Stimulated activated CD4-positive, alpha-beta T cell treated with anti-CD3 and anti-CD28 coated beads, TNF-alpha, amount 100 ng/mL, for 24 hours (primary cell): Measurements from ENCODE around the gene TOR1A.
"Not testable (repeated sequence)": the region's sequence is repeated elsewhere in the genome, so short reads cannot be mapped to it uniquely, and the experiment has no call there.

Experiments
- DNase-seq, 3 experiments: peaks; one replicate each; pipeline ENCODE4 v3.0.0-alpha.2; 2020; ENCODE audit warnings: low read depth in 3 of 3

TOR1A gene

DNA sequence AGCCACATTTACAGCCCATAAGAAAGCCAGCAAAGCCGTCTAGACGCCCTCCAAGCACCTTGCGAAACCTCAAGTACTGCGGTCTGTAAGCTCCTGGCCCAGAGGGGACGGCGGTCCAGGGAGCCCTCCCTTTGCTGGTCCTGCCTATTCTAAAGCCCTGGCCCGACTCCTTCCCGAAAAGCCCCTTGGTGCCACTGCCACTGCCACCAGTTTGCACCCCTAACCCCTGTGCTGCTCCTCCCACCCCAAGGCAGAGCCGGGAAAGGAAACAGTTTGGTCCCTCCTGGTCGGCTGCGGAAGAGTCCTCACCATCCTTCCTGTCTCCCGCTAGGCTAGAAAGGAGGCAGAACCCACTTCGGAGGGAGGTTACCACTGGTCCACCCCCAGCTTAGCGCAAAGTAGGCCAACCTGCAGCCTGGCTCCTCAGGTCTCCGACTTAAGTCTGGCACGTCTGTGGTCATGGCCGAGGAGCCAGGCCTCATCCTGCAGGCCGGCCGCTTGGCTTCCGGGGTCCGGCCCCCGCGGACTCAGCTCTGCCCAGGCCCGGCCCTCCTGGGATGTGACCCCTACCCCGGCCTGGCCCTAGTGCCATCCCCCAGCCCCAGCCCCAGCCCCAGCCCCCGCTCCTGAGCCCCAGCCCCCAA lies 916 bp downstream of the TOR1A start:
- DNase-seq = no peak

DNA sequence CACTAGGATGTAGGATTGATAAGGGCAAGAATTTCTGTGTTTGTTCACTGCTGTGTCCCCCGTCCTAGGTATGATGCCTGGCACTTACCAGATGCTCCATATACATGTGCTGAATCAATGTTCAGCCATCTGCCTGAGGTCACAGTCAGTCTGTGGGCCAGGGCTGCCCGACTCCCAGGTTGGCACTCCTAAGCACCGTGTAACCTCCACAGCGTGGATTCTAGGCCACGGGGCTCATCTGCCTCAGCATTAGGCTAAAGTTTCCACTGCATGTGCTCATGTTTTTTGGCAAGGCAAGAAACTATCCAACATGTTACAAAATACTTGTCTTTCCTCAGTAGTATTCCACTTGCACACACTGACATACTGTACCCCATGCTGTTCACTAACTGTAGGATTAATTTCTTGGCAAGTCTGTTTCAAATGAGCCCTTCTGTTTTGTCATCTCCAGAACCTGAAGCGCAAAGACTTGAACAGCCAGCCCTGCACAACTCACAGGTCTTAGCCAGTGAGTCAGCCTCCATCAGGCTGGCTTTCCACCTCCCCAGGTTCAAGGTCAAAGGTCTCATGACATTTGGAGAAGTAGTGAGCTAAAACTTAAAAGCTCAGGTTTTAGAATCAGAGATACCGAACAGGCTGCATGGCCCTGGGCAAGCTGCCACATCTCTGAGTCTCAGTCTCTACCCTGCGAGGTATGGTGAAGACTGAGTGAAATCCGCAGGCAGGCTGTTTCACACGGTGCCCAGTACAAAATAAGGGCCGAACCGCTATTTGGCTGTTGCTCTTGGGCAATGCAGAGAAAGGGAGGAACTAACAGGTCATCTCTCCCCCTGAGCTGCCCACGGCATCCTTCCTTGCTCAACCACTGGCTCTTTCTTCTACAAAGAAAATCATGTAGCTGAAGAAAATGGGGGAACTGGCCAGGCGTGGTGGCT lies 7.2 kb downstream of the TOR1A start:
- DNase-seq = no peak

GRCh38 chr9:129815278-129815677 lies 8.7 kb downstream of the TOR1A start:
- no peak for DNase-seq

GRCh38 chr9:129814432-129815223 lies 9.3 kb downstream of the TOR1A start:
- no peak for DNase-seq

- DNase-seq = no peak
These were observed 10.3 kb downstream of the TOR1A start for GRCh38 chr9:129813661-129814060.

DNA sequence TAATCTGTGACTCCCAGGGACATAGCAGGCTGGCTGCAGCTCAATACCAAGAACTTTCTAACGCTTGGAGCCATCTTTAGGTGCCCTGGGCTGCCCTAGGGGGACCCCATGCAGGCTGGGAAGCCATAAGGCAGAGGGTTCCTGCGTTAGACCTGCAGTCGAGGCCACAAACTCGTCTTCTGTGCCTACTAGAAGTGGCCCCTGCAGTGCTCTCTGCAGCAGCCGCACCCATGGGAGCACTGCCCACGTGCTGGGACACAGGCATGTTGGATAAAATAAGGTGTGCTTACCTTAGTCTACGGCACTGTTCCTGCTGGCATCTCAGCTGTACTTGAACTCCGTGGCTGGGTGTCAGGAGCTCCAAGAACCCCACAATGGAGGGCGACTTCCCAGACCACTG lies 11.6 kb downstream of the TOR1A start:
- no peak for DNase-seq

DNA sequence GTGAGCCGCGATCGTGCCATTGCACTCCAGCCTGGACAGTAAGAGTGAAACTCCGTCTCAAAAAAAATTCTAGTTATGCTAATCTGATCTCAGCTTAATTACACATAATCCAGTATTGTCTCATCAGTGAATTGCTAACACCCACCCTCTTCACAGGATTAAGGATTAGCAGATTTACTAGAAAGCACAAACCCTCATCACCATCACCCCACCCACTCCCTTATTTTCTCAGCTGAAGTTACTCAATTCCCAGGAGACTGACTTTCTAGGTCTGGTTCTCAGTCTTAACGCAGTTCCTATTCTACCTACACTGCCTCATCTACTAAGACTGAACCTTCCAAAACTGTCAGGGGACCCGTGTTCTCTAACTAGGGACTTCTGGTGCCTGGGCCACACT lies 12.0 kb downstream of the TOR1A start:
- no peak for DNase-seq

GRCh38 chr9:129810788-129811187 lies 13.1 kb downstream of the TOR1A start:
- DNase-seq = no peak

DNA sequence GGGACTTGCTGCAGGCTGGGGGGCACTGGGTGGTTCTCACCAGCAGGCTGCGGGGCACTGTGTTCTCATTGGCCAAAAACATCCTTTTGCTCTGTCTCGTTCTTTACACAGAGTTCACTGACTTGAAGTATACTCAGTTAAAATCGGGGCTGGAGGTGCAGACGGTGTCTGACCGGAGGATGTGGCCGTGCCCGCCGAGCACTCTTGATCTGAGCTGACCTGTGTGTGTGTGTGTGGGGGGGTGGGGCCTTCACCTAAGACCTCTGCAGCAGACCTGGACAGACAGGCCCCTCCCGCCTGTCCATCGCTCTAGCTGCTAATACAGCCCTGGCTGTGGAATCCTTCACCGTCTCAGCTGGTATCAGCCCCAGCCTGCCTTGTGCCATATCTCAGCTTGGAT lies 13.8 kb downstream of the TOR1A start:
- no peak for DNase-seq

DNA sequence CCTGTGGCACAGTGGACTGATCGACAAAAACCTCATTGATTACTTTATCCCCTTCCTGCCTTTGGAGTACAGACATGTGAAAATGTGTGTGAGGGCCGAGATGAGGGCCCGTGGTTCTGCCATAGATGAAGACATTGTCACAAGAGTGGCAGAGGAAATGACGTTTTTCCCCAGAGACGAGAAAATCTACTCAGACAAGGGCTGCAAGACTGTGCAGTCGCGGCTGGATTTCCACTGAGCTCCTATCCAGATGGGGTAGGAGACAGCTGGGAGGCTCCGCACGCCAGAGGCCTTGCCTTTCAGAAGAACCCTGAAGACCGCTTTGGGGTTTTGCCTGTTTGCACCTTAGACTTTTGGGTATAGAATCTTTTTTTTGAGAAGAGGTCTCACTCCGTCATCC lies 14.6 kb downstream of the TOR1A start:
- DNase-seq = no peak

DNA sequence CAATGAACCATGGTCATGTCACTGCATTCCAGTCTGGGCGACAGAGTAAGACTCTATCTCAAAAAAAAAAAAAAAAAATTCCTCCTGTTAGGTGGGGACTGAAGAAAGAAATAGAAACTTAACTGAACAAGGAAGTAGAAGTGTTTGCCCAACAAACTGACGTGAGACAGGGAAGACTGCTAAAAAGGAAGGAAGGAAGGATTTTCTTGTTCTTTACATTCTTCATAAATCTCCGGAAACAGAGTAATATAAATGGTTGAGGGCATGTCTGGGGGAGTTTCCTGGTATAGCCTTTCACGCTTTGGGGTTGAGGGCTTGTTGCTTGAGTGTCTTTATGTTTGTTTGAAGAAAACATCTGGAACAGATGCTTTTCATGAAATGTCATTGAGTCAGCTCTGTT lies 17.9 kb downstream of the TOR1A start:
- no peak for DNase-seq

DNA sequence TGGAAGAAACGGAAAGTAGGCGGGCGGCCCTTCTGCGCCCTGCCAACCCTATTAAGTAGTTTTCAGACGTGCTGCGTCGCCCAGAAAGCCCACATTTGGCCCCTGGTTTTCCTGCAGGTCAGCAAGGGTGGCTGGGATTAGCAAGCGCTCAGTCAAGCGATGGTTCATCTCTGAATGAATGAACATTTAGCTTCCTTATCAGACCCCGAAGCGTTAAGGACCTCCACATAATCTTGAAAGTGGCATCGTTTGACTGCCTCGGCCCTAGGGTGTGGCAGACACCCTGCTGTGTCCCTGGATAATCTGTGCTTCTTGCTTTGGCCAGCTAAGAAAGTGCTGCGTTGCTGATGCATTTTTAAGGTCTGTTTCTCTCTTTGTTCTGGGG lies 20.3 kb downstream of the TOR1A start:
- DNase-seq = no peak

GRCh38 chr9:129802833-129803675 lies 20.9 kb downstream of the TOR1A start, which contains the start of gene TOR1B:
TOR1B (plus strand) TSS chr9:129803184; CDS start chr9:129803213, 29 bp downstream.
- DNase-seq = peak; percentile 86 to 93 (median 91)

GRCh38 chr9:129801504-129801903 lies 22.4 kb downstream of the TOR1A start:
- DNase-seq = no peak

DNA sequence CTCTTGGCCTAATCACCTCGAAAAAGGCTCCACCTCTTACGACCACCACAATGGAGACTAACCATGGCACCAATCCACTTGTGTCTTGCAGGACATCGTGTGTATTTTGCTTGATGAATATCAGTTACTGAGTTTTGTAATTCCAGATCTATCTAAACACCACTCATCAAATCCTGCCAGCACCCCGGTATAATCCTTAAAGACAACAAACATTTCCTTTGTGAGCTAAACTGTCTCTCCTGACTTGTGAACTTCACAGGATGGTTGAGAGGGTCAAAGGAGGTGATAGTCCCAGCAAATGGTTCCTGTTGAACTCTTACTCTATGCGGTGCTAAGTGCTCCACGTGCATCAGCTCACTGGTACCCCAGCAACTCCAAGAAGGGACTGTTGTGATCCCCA lies 25.0 kb downstream of the TOR1A start:
- DNase-seq = no peak

DNA sequence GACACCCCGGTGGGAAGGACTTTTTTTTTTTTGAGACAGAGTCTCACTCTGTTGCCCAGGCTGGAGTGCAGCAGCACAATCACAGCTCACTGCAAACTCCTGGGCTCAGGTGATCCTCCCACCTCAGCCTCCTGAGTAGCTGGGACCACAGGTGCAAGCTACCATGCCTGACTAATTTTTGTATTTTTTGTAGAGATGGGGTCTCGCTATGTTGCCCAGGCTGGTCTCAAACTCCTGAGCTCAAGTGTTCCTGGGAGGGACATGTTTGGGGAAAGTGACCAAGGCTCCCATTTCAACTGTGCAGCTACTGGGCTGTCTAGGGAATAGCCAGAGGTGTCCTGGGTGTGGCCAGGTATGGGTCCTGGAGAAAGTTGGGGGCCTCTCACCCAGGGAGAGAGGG lies 27.9 kb downstream of the TOR1A start:
- not testable (repeated sequence) for DNase-seq

- DNase-seq = no peak
These were observed 29.4 kb downstream of the TOR1A start for GRCh38 chr9:129794549-129794948.

DNA sequence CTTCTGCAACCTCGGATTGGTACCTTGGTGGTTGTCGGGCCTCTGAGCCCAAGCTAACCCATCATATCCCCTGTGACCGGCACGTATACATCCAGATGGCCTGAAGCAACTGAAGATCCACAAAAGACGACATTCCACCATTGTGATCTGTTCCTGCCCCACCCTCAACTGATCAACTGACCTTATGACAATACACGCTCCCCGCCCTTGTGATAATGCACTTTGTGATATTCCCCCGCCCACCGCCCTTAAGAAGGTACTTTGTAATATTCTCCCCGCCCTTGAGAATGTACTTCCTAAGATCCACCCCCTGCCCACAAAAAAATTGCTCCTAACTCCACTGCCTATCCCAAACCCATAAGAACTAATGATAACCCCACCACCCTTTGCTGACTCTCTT lies 37.5 kb downstream of the TOR1A start:
- DNase-seq = no peak

DNA sequence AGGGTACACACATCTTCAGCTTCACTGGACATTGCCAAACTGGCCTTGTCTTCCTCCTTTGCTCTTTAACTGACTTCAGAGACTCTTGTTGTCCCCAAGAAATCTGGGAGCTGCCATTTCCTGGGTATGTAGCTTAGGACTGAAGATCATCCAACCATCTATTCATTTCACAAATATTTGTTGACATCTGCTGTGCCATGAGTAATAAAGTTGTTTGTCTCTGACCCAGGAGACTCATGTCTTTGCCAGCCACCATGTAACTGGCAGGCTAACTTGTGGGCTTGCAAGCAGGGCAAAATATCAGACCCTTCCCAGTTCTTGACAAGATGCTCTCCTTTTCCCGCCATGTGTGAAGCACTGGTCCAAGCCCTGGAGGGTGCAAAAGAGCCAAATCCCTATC lies 38.1 kb downstream of the TOR1A start:
- DNase-seq = no peak

- DNase-seq = not testable (repeated sequence)
These were observed 39.0 kb downstream of the TOR1A start for GRCh38 chr9:129784970-129785369.
